Sigmoid colon (tissue), 4 donors: ENCODE results near the gene C10orf62.

Source experiments
- EP300 ChIP-seq, 4 donors: sonication (generic); formaldehyde crosslinking; IDR thresholded peaks; one replicate each; pipeline ENCODE4 v1.6.1; 2017; ENCODE audit warnings: antibody characterized with exemption in 4 of 4
- POLR2A ChIP-seq, 2 donors: fragments of 450-650 bp; IDR thresholded peaks; one replicate each; pipeline ENCODE4 v1.6.1; 2016; ENCODE audit warnings: antibody characterized with exemption in 2 of 2, mild to moderate bottlenecking in 2 of 2, moderate library complexity in 2 of 2
- POLR2AphosphoS5 ChIP-seq, 4 donors: sonication (generic); formaldehyde crosslinking; IDR thresholded peaks; one replicate each; pipeline ENCODE4 v1.6.1; 2017; ENCODE audit warnings: antibody characterized with exemption in 4 of 4
- TF ChIP-seq, protein P1 (sequence below), 4 experiments: fragments of 450-650 bp in 3 of 4; fragments of 200-600 bp in 1 of 4; IDR thresholded peaks; one replicate each; pipeline ENCODE4 v1.5.1; 2016 to 2019; ENCODE audit warnings: antibody characterized with exemption in 4 of 4, mild to moderate bottlenecking in 3 of 4, moderate library complexity in 2 of 4

DNA sequence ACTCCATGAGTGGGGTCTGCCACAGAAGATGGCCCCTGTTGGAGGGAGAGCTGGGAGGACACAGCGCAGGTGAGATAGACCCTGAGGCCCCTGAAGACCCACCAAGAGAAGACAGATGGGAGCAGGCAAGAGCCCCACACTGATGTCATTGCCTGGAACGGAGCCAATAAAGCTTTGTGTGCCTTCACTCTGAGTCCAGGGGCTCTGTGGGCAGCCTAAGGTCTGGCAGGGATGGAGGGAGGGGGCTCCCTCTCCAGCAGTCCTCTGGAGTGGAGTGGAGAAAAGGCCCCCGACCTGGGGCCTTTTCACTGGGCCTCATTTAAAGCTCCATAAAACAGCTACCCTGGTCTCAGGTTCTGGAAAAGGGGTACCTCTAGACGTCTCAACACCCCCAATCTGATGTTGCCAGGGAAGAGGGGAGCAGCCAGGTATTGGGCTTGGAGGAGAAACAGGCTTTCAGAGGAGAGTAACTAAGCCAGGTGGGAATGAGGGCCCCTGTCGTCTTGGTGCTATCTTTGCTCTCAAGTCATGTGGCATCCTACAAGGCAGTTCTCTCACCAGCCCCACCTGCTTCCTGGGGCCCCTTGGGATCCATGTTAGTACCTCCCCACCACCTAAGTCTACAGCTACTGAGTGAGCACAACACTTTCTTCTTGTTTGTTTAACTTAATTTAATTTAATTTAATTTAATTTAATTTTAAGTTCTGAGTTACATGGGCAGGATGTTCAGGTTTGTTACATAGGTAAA, 1.4 kb downstream of the C10orf62 start:
- TF ChIP-seq, protein P1, sequence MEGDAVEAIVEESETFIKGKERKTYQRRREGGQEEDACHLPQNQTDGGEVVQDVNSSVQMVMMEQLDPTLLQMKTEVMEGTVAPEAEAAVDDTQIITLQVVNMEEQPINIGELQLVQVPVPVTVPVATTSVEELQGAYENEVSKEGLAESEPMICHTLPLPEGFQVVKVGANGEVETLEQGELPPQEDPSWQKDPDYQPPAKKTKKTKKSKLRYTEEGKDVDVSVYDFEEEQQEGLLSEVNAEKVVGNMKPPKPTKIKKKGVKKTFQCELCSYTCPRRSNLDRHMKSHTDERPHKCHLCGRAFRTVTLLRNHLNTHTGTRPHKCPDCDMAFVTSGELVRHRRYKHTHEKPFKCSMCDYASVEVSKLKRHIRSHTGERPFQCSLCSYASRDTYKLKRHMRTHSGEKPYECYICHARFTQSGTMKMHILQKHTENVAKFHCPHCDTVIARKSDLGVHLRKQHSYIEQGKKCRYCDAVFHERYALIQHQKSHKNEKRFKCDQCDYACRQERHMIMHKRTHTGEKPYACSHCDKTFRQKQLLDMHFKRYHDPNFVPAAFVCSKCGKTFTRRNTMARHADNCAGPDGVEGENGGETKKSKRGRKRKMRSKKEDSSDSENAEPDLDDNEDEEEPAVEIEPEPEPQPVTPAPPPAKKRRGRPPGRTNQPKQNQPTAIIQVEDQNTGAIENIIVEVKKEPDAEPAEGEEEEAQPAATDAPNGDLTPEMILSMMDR (IDR thresholded peaks at IDR 0.05): no peak
- no peak for TF ChIP-seq POLR2AphosphoS5 (IDR thresholded peaks at IDR 0.05)
- TF ChIP-seq POLR2A (IDR thresholded peaks at IDR 0.05): no peak
- TF ChIP-seq EP300 (IDR thresholded peaks at IDR 0.05): no peak
